NT2/D1 (cell line): ENCODE results near the gene CLIP2.

Experiments
- DNase-seq: peaks from one replicate; pipeline ENCODE4 v3.0.0-alpha.2; 2011; ENCODE audit warnings: low read depth, low spot score
- H3K27me3 ChIP-seq: 2 replicates; pipeline ENCODE4 v1.6.0; 2011; ENCODE audit warnings: mild to moderate bottlenecking; ENCODE audit not compliant: insufficient read length, insufficient read depth
- H3K36me3 ChIP-seq: 2 replicates; pipeline ENCODE4 v1.6.1; 2011; ENCODE audit warnings: mild to moderate bottlenecking, low read length, mixed read lengths; ENCODE audit not compliant: insufficient read depth, insufficient read length
- H3K4me1 ChIP-seq: 2 replicates; pipeline ENCODE4 v1.5.1; 2011; ENCODE audit not compliant: insufficient read depth, insufficient read length
- H3K4me3 ChIP-seq: 2 replicates; pipeline ENCODE4 v1.5.1; 2011; ENCODE audit warnings: low read depth; ENCODE audit not compliant: insufficient read length
- H3K9ac ChIP-seq: 2 replicates; pipeline ENCODE4 v1.6.0; 2011; ENCODE audit warnings: low read depth; ENCODE audit not compliant: insufficient read length
- H3K9me3 ChIP-seq: 2 replicates; pipeline ENCODE4 v1.5.1; 2011; ENCODE audit warnings: mild to moderate bottlenecking, low read length; ENCODE audit not compliant: insufficient read depth
- SUZ12 ChIP-seq: IDR thresholded peaks from 2 replicates; pipeline ENCODE4 v1.6.1; 2011; ENCODE audit not compliant: insufficient read length, insufficient read depth; ENCODE audit errors: extremely low read depth
- YY1 ChIP-seq: IDR thresholded peaks from 2 replicates; pipeline ENCODE4 v1.6.1; 2011; ENCODE audit not compliant: insufficient read length, insufficient read depth
- ZNF274 ChIP-seq: IDR thresholded peaks from 2 replicates; pipeline ENCODE4 v1.6.1; 2011; ENCODE audit warnings: mild to moderate bottlenecking, low read depth, low read length

Gene CLIP2

DNA sequence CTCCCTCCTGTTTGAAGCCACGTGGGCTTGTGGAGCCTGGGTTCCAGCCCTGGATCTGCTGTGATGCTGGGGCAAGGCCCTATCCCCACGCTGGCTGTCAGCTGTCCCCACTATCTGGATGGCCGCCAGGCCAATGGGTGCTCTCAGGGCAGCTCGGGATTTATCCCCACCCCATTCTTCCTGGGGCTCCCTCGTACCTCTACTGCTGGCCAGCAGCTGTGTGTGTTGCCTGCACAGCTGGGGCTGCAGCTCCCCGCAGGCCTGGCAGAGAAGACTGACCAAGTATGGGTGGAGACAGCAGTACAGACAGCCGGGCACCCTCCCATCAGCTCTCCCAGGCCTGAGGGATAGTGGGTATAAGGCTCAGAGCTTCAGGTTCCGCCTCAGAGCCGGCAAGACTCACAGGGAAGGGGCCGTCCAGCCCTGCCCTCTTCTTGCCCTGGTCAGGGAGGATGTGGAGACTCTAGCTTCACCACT is 13.6 kb downstream of the CLIP2 start:
- no peak for DNase-seq
- TF ChIP-seq ZNF274: no peak
- TF ChIP-seq SUZ12: no peak
- TF ChIP-seq YY1: no peak
- no peaks in the 10 kb centered on the region for H3K27me3 ChIP-seq
- H3K4me1 ChIP-seq: peaks cover 11% of the 10 kb centered on the region
- no peak overlapping the region for H3K9ac ChIP-seq
- no peaks in the 10 kb centered on the region for H3K36me3 ChIP-seq
- no peaks in the 10 kb centered on the region for H3K9me3 ChIP-seq
- no peak overlapping the region for H3K4me3 ChIP-seq

DNA sequence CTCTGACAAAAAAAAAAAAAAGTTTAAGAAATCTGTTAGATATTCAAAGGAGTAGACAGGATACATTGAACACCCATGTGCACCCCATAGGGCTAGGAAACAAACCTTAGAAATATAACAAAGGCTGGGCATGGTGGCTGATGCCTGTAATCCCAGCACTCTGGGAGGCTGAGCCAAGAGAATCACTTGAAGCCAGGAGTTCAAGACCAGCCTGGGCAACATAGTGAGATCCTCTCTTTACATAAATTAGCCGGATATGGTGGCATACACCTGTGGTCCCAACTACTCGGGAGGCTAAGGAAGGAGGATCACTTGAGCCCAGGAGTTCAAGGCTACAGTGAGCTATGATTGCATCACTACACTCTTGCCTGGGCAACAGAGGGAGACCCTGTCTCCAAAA is 15.3 kb downstream of the CLIP2 start:
- Histone ChIP-seq H3K4me3 (no peak overlapping the region), H3K4me1 (peaks cover 11% of the 10 kb centered on the region), H3K36me3 (no peaks in the 10 kb centered on the region), H3K27me3 (no peaks in the 10 kb centered on the region), H3K9me3 (no peaks in the 10 kb centered on the region), H3K9ac (no peak overlapping the region)
- TF ChIP-seq SUZ12 (no peak), YY1 (no peak), ZNF274 (no peak)
- no peak for DNase-seq

DNA sequence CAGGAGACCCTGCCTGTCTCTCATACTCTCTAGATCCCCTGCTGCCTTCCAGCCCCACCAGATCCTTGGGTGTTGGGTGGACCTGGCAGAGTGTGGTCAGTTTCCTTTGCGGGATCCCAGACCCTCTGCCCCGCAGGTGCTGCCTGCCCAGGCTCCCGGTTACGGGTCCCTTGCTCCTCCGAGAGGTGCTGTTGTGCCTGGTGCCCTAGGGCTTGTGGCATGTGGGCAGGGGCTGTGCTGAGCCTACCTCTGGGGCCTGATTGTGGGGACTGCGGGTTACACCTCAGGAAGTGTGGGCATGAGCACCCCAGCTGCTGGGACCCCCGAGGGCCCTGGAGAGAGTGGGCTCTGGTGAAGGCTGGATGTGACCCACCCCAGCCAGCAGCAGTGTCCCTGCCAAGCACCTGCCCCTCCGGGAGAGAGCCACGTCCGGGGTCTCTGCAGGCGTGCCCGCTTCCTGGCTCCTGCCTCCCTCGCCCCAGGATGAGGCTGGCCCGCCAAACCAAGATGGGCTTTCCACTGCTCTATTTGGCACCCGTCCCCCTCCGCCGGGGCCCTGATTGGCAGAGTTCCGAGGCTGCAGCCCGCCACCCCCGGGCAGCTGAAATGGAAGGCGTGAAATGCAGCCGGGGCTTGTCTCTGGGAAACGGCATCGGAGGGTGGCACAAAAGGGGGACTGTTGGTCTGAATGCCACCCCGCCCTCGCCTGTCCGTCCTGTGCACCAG is 17.0 kb downstream of the CLIP2 start:
- Histone ChIP-seq H3K27me3 (no peaks in the 10 kb centered on the region), H3K36me3 (no peaks in the 10 kb centered on the region), H3K9me3 (no peaks in the 10 kb centered on the region), H3K9ac (peak overlapping the region; percentile 56), H3K4me1 (peaks cover 11% of the 10 kb centered on the region), H3K4me3 (no peak overlapping the region)
- DNase-seq: no peak
- TF ChIP-seq ZNF274: no peak
- no peak for TF ChIP-seq YY1
- TF ChIP-seq SUZ12: no peak

DNA sequence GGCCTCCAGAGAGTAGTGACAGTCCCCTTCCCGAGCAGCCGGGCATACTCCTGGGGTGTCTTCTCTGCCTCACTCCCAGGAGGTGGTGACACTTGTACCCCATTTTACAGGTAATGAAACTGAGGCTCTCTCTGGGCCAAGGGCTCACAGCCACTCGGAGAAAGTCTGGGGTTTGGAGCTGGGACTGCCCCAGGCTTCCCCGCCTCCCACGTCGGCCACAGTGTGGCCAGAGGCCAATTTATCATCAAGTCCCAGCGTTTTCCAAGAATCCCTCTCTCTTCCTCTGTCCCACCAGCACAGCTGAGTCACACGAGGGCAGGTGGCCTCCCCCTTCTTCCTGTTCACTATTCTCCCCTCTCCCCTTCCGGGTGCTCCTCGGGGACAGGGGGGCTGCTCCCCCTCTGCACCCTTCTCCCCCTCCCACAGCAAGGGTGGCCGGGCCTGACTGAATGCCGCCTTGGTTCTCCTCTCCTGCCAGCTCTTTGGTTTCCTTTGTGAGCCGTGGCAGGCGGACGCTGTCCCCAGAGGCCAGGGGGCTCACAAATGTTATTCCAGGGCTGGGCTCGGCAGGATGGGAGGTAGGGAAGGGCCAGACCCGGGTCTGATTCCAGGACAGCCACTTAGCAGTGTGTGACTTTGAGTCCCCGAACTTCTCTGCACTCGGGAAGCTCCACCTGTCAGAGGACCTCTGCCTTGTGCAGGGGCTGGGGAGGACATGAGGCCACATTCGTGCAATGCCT is 17.7 kb downstream of the CLIP2 start:
- Histone ChIP-seq H3K4me3 (no peak overlapping the region), H3K27me3 (no peaks in the 10 kb centered on the region), H3K9me3 (no peaks in the 10 kb centered on the region), H3K4me1 (peaks cover 11% of the 10 kb centered on the region), H3K9ac (peak overlapping the region; percentile 56), H3K36me3 (no peaks in the 10 kb centered on the region)
- no peak for DNase-seq
- no peak for TF ChIP-seq ZNF274
- no peak for TF ChIP-seq SUZ12
- no peak for TF ChIP-seq YY1

DNA sequence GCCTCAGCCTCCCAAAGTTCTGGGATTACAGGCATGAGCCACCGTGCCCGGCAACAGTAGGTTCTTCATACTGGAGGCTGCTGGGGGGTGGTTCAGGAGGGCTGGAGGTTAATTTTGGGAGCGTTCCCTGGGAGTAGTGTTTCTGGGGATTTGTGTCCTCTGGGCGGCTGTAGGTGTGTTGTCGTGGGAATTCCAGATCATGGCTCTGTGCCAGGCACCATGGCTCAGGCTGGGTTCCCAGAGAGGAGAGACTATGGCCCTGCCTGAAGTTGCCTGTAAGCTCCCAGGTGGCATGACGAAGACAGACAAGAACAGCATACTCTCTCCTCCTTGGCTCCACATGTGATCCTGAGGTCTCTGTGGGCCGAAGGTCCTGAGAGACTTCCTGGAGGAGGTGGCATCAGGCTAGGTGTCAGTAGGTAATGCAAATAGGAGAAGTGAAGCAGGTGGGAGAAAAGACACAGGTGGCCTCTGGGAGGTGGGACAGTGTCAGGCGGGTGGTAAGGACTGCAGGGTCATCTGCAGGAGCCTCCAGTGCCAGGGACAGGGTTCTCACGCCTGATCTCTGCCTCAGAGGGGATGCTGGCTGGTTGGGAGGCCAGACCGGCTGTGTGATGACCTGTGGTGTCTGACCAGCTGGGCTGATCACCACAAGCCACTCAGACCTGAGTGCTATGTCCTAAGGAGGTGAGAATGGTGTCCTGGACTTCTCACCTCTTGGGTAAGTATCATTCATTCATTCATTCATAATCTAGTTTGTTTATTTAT is 18.7 kb downstream of the CLIP2 start:
- Histone ChIP-seq H3K4me1 (peaks cover 16% of the 10 kb centered on the region), H3K4me3 (no peak overlapping the region), H3K27me3 (no peaks in the 10 kb centered on the region), H3K36me3 (no peaks in the 10 kb centered on the region), H3K9ac (no peak overlapping the region), H3K9me3 (no peaks in the 10 kb centered on the region)
- DNase-seq: no peak
- TF ChIP-seq YY1: no peak
- no peak for TF ChIP-seq SUZ12
- no peak for TF ChIP-seq ZNF274

DNA sequence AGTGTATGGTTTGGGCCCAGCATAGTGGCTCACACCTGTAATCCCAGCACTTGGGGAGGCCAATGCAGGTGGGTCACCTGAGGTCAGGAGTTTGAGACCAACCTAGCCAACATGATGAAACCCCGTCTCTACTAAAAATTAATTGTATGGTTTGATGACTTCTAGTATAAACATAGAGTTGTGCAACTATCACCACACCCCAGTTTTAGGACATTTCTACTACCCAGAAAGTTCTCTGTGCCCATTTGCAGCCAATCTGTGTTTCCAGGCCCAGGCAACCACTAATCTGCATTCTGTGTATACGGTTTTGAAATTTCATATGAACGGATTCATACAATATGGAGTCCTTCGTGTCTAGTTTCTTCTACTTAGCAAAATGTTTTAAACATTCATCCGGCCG is 20.0 kb downstream of the CLIP2 start:
- Histone ChIP-seq H3K9ac (no peak overlapping the region), H3K4me1 (peaks cover 16% of the 10 kb centered on the region), H3K4me3 (no peak overlapping the region), H3K9me3 (no peaks in the 10 kb centered on the region), H3K27me3 (no peaks in the 10 kb centered on the region), H3K36me3 (no peaks in the 10 kb centered on the region)
- DNase-seq: no peak
- TF ChIP-seq YY1 (no peak), ZNF274 (no peak), SUZ12 (no peak)
